CD14-positive monocyte (primary cell): ENCODE data around the gene DCTD. TPM values are rescaled to one million over a fixed set of nuclear protein-coding genes. Genes with fewer than 3 reads are reported as not detected.

Source experiments
- DNase-seq, 3 donors: peaks; one replicate each; pipeline ENCODE4 v3.0.0-alpha.2; 2011 to 2022
- H2AFZ ChIP-seq: 2 replicates; pipeline ENCODE4 v1.6.0; 2012; ENCODE audit warnings: mild to moderate bottlenecking, low read depth, low read length, inconsistent platforms; ENCODE audit not compliant: insufficient read depth, poor library complexity, severe bottlenecking
- H3K27ac ChIP-seq, 2 donors: 1 replicate in 1 of 2; 2 replicates in 1 of 2; pipeline ENCODE4 v1.5.1; 2012 to 2013; ENCODE audit warnings: low read length in 2 of 2, control low read depth in 1 of 2, inconsistent platforms in 1 of 2, low read depth in 1 of 2, mild to moderate bottlenecking in 1 of 2
- H3K27me3 ChIP-seq, 2 donors: one replicate each; pipeline versions ENCODE4 v1.6.0 to v1.6.1; 2011 to 2013; ENCODE audit warnings: low read length in 2 of 2; ENCODE audit not compliant: control insufficient read depth in 2 of 2, insufficient read depth in 2 of 2
- H3K36me3 ChIP-seq, 2 donors: replicated peaks in 1 of 2; 1 replicate in 1 of 2; 2 replicates in 1 of 2; pipeline versions ENCODE4 v1.5.1 to v1.6.1; 2012 to 2013; ENCODE audit warnings: low read length in 2 of 2, control low read depth in 1 of 2, inconsistent platforms in 1 of 2, mild to moderate bottlenecking in 1 of 2; ENCODE audit not compliant: insufficient read depth in 2 of 2, control insufficient read depth in 1 of 2
- H3K4me1 ChIP-seq, 2 donors: 1 replicate in 1 of 2; 2 replicates in 1 of 2; pipeline versions ENCODE4 v1.5.1 to v1.6.1; 2012 to 2013; ENCODE audit warnings: low read length in 2 of 2, control low read depth in 1 of 2, inconsistent platforms in 1 of 2, mild to moderate bottlenecking in 1 of 2, moderate library complexity in 1 of 2; ENCODE audit not compliant: insufficient read depth in 2 of 2, control insufficient read depth in 1 of 2
- H3K4me2 ChIP-seq: replicated peaks from 2 replicates; pipeline ENCODE3; 2012; ENCODE audit warnings: low read length, moderate library complexity, mild to moderate bottlenecking; ENCODE audit not compliant: poor library complexity, severe bottlenecking; ENCODE audit errors: extremely low read depth
- H3K4me3 ChIP-seq, 3 experiments: fragments of 200-600 bp in 1 of 3; sonication (generic) in 1 of 3; replicated peaks in 1 of 3; 1 replicate in 2 of 3; 2 replicates in 1 of 3; pipeline ENCODE4 v1.5.1; 2011 to 2013; ENCODE audit warnings: low read length in 3 of 3, mild to moderate bottlenecking in 3 of 3, control low read depth in 2 of 3, low read depth in 2 of 3, inconsistent platforms in 1 of 3, moderate library complexity in 1 of 3
- H3K79me2 ChIP-seq: 2 replicates; pipeline ENCODE4 v1.6.0; 2012; ENCODE audit warnings: mild to moderate bottlenecking, control low read depth, inconsistent platforms, low read length, moderate library complexity; ENCODE audit not compliant: insufficient read depth
- H3K9ac ChIP-seq: 2 replicates; pipeline ENCODE4 v1.6.0; 2017; ENCODE audit warnings: low read length, mild to moderate bottlenecking; ENCODE audit not compliant: insufficient read depth, poor library complexity, severe bottlenecking
- H3K9me3 ChIP-seq, 2 donors: replicated peaks in 1 of 2; 1 replicate in 1 of 2; 2 replicates in 1 of 2; pipeline versions ENCODE4 v1.5.1 to v1.6.1; 2012 to 2013; ENCODE audit warnings: low read length in 2 of 2, control low read depth in 1 of 2; ENCODE audit not compliant: control insufficient read depth in 1 of 2, insufficient read depth in 1 of 2
- H4K20me1 ChIP-seq: 2 replicates; pipeline ENCODE4 v1.6.0; 2012; ENCODE audit warnings: mild to moderate bottlenecking, low read length, control low read depth, moderate library complexity; ENCODE audit not compliant: insufficient read depth
- H3K27ac Mint-ChIP-seq, 7 donors: one replicate each; pipeline ENCODE4 v1.8.0; 2020; ENCODE audit warnings: mild to moderate bottlenecking in 7 of 7, mixed read lengths in 7 of 7, moderate library complexity in 6 of 7, inconsistent platforms in 2 of 7
- H3K27me3 Mint-ChIP-seq, 3 donors: one replicate each; pipeline ENCODE4 v1.8.0; 2021 to 2022; ENCODE audit warnings: low read depth in 3 of 3, mild to moderate bottlenecking in 3 of 3, mixed read lengths in 3 of 3, moderate library complexity in 3 of 3, inconsistent platforms in 1 of 3
- H3K36me3 Mint-ChIP-seq, 2 donors: one replicate each; pipeline ENCODE4 v1.8.0; 2020; ENCODE audit warnings: mixed read lengths in 2 of 2, inconsistent platforms in 1 of 2, mild to moderate bottlenecking in 1 of 2
- H3K4me1 Mint-ChIP-seq: one replicate; pipeline ENCODE4 v1.8.0; 2020; ENCODE audit warnings: mild to moderate bottlenecking, mixed read lengths
- H3K4me3 Mint-ChIP-seq, 2 donors: one replicate each; pipeline ENCODE4 v1.8.0; 2020; ENCODE audit warnings: mild to moderate bottlenecking in 2 of 2, mixed read lengths in 2 of 2, moderate library complexity in 1 of 2
- H3K9me3 Mint-ChIP-seq, 7 donors: one replicate each; pipeline ENCODE4 v1.8.0; 2020 to 2022; ENCODE audit warnings: mixed read lengths in 7 of 7, mild to moderate bottlenecking in 6 of 7, moderate library complexity in 6 of 7, inconsistent platforms in 2 of 7
- CTCF ChIP-seq: fragments of 200-600 bp; IDR thresholded peaks from one replicate; pipeline ENCODE4 v1.8.0; 2022; ENCODE audit warnings: antibody characterized with exemption, mild to moderate bottlenecking
- WGBS: methylation state at CpG from one replicate; pipeline ENCODE4 v1.1.5; 2013; ENCODE audit warnings: missing lambda C conversion rate; ENCODE audit not compliant: insufficient coverage; 5-methylcytosine and 5-hydroxymethylcytosine counted together
- intact Hi-C, 2 donors: fragments of 100-400 bp; cut with micrococcal nuclease; formaldehyde crosslinking; loops; one replicate each; pipeline versions ENCODE4 v1.15.0 to v1.15.1; 2023
- polyA plus RNA-seq, 3 donors: library from polyadenylated mRNA; depleted of rRNA in 1 of 3; unstranded in 2 of 3; stranded (reverse) in 1 of 3; fragments of 300-500 nt in 2 of 3; fragments of >200 nt in 1 of 3; fragmentation: Illumina TruSeq in 2 of 3; gene quantifications; 1 replicate in 2 of 3; 2 replicates in 1 of 3; pipeline ENCODE4 v1.2.3, GENCODE V29; 2012 to 2021

The DCTD gene
- polyA plus RNA-seq, 3 donors = 45.8 to 49.9 (median 47.8) TPM

GRCh38 chr4:182925855-182926254 lies 8.7 kb upstream of the DCTD start:
- no peaks in the 10 kb centered on the region for H3K27me3 ChIP-seq
- H3K79me2 ChIP-seq = no peaks in the 10 kb centered on the region
- no peak overlapping the region for H3K27ac Mint-ChIP-seq
- H3K4me3 Mint-ChIP-seq = no peak overlapping the region
- no peak overlapping the region for H3K4me2 ChIP-seq
- H3K9me3 Mint-ChIP-seq = no peaks in the 10 kb centered on the region
- H3K4me1 ChIP-seq = no peaks in the 10 kb centered on the region
- intact Hi-C loops = no loop called here
- H3K4me3 ChIP-seq = no peak overlapping the region
- no peaks in the 10 kb centered on the region for H3K9me3 ChIP-seq
- no peaks in the 10 kb centered on the region for H3K36me3 Mint-ChIP-seq
- WGBS = no CpG with 5 or more reads among the region's 1 CpG
- H3K27me3 Mint-ChIP-seq = peaks cover 0 to 6% (median 3%) of the 10 kb centered on the region in 3 donors
- no peaks in the 10 kb centered on the region for H3K4me1 Mint-ChIP-seq
- no peak for DNase-seq
- no peak for TF ChIP-seq CTCF
- no peak overlapping the region for H2AFZ ChIP-seq
- no peaks in the 10 kb centered on the region for H3K36me3 ChIP-seq
- no peak overlapping the region for H3K9ac ChIP-seq
- no peak overlapping the region for H3K27ac ChIP-seq
- no peaks in the 10 kb centered on the region for H4K20me1 ChIP-seq

GRCh38 chr4:182925298-182925757 lies 8.1 kb upstream of the DCTD start:
- no peaks in the 10 kb centered on the region for H3K36me3 ChIP-seq
- Mint-ChIP-seq H3K36me3 (no peaks in the 10 kb centered on the region), H3K27me3 (peaks cover 0 to 7% (median 6%) of the 10 kb centered on the region in 3 donors), H3K4me3 (no peak overlapping the region), H3K27ac (no peak overlapping the region), H3K4me1 (no peaks in the 10 kb centered on the region), H3K9me3 (no peaks in the 10 kb centered on the region)
- no peaks in the 10 kb centered on the region for H3K9me3 ChIP-seq
- 20% methylated on average over 1 of the region's 10 CpGs for WGBS
- no peak overlapping the region for H3K4me3 ChIP-seq
- no peaks in the 10 kb centered on the region for H4K20me1 ChIP-seq
- H3K27me3 ChIP-seq = no peaks in the 10 kb centered on the region
- DNase-seq = peak; percentile 46 to 55 (median 51)
- intact Hi-C loops = no loop called here
- no peaks in the 10 kb centered on the region for H3K4me1 ChIP-seq
- H2AFZ ChIP-seq = no peak overlapping the region
- no peaks in the 10 kb centered on the region for H3K79me2 ChIP-seq
- TF ChIP-seq CTCF = peak; percentile 20
- H3K9ac ChIP-seq = no peak overlapping the region
- H3K4me2 ChIP-seq = no peak overlapping the region
- no peak overlapping the region for H3K27ac ChIP-seq
